Chondrocyte (in vitro differentiated cells): Measurements from ENCODE around the gene FOXJ1. TPM values are rescaled to one million over a fixed set of nuclear protein-coding genes. Genes with fewer than 3 reads are reported as not detected.

Source experiments
- DNase-seq: peaks from one replicate; pipeline ENCODE4 v3.0.0; 2021; ENCODE audit warnings: mixed read lengths, low spot score
- H3K27ac Mint-ChIP-seq: one replicate; pipeline ENCODE4 v1.8.0; 2021; ENCODE audit warnings: mild to moderate bottlenecking, moderate library complexity, mixed read lengths; ENCODE audit not compliant: unreplicated experiment
- H3K27me3 Mint-ChIP-seq: 2 replicates; pipeline ENCODE4 v1.8.0; 2021; ENCODE audit warnings: low read depth, mixed read lengths
- H3K36me3 Mint-ChIP-seq: 2 replicates; pipeline ENCODE4 v1.8.0; 2021; ENCODE audit warnings: low read depth, mixed read lengths
- H3K4me1 Mint-ChIP-seq: 2 replicates; pipeline ENCODE4 v1.8.0; 2021; ENCODE audit warnings: low read depth, mild to moderate bottlenecking, mixed read lengths
- H3K4me3 Mint-ChIP-seq: one replicate; pipeline ENCODE4 v1.8.0; 2021; ENCODE audit warnings: mild to moderate bottlenecking, moderate library complexity, mixed read lengths; ENCODE audit not compliant: unreplicated experiment
- H3K9me3 Mint-ChIP-seq: 2 replicates; pipeline ENCODE4 v1.8.0; 2021; ENCODE audit warnings: low read depth, mixed read lengths
- CTCF ChIP-seq: fragments of 200-600 bp; sonication (generic); IDR thresholded peaks from 2 replicates; pipeline ENCODE4 v1.5.0; 2021; ENCODE audit warnings: antibody characterized with exemption, mild to moderate bottlenecking, moderate library complexity
- total RNA-seq: library from RNA; stranded (reverse); gene quantifications from 3 replicates; pipeline ENCODE4 v1.2.1, GENCODE V29; 2021

Gene FOXJ1
- total RNA-seq, 1 donor from 2014 or later: 0.12 TPM

DNA sequence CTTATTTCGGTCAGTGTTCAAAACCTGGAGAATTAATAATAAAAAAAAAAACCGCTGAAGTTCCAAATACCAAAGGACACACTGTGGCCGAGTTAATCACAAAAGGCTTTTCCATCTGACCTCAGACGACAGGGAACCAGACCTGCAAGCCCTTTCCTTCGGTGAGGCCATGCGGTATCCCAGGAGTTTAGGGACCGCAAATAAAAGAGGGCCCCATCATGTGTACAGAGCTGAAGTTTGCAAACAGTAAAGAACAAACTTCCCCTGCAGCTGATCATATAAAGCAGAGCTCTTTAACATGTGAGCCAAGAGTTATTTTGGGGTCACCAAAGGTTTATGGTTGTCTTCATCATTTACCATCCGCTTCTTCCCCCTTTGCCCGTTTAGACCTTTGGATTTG lies 33.0 kb upstream of the FOXJ1 start:
- Mint-ChIP-seq H3K36me3 (no peaks in the 10 kb centered on the region), H3K4me1 (no peaks in the 10 kb centered on the region), H3K9me3 (no peaks in the 10 kb centered on the region), H3K27ac (no peak overlapping the region), H3K27me3 (no peaks in the 10 kb centered on the region), H3K4me3 (no peak overlapping the region)
- DNase-seq: no peak
- TF ChIP-seq CTCF: no peak

DNA sequence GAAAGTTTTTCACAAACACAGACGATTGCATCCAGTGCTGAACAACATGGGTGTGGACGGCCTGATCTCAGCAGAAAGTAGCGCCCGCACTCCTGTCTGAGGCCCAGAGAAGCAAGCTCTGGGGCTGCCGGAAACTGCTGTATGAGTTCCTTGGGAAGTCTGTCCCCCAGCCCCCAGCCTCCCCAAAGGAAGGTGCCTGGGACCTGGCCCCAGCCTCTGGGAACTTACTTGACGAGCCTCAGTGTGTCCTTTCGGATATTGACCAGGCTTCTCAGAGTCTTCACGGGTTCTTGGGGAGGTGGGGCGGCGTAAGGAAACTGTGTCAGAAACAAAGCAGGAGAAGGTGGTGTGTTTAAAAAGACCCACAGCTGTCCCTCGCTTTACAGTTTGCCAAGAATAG lies 32.4 kb upstream of the FOXJ1 start:
- Mint-ChIP-seq H3K27ac (no peak overlapping the region), H3K4me3 (no peak overlapping the region), H3K27me3 (no peaks in the 10 kb centered on the region), H3K9me3 (no peaks in the 10 kb centered on the region), H3K36me3 (no peaks in the 10 kb centered on the region), H3K4me1 (no peaks in the 10 kb centered on the region)
- TF ChIP-seq CTCF: no peak
- no peak for DNase-seq

DNA sequence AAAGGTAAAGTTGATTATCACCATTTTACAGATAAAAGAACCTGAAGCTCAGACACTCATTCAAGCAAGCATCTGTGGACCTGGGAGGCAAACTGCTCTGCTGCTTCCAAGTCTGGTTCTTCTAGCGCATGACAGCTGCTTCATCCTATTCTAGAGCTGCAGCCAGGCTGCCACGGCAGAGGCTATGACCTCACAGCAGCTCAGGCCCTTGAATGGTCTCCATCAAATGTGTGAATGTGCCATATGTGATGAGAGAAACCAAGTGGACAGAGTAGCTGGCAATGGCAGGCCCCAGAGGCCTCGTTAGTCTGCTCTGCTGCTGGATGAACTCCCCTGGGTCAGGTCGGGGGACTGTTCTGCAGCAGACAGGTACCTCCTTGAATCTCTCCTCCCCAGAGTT lies 30.7 kb upstream of the FOXJ1 start:
- Mint-ChIP-seq H3K27ac (no peak overlapping the region), H3K36me3 (no peaks in the 10 kb centered on the region), H3K27me3 (peaks cover 1% of the 10 kb centered on the region), H3K4me1 (no peaks in the 10 kb centered on the region), H3K9me3 (no peaks in the 10 kb centered on the region), H3K4me3 (no peak overlapping the region)
- no peak for DNase-seq
- no peak for TF ChIP-seq CTCF

GRCh38 chr17:76170114-76170513 lies 29.1 kb upstream of the FOXJ1 start:
- H3K9me3 Mint-ChIP-seq: no peaks in the 10 kb centered on the region
- no peaks in the 10 kb centered on the region for H3K4me1 Mint-ChIP-seq
- H3K27ac Mint-ChIP-seq: no peak overlapping the region
- H3K4me3 Mint-ChIP-seq: no peak overlapping the region
- DNase-seq: no peak
- H3K36me3 Mint-ChIP-seq: no peaks in the 10 kb centered on the region
- no peak for TF ChIP-seq CTCF
- H3K27me3 Mint-ChIP-seq: peaks cover 1% of the 10 kb centered on the region

GRCh38 chr17:76166906-76167305 lies 25.9 kb upstream of the FOXJ1 start:
- no peaks in the 10 kb centered on the region for H3K36me3 Mint-ChIP-seq

More at GRCh38 chr17:76166906-76167305, 25.9 kb upstream of the FOXJ1 start:
- TF ChIP-seq CTCF: no peak
- Mint-ChIP-seq H3K4me1 (no peaks in the 10 kb centered on the region), H3K27ac (no peak overlapping the region), H3K9me3 (no peaks in the 10 kb centered on the region), H3K27me3 (peaks cover 1% of the 10 kb centered on the region), H3K4me3 (no peak overlapping the region)
- DNase-seq: no peak
